HG03342 (cell line): ENCODE data around the gene ZBED2.
A peak's percentile ranks its signal among the peaks of the same experiment; 100 is the strongest.

Source experiments
- ATAC-seq: cut with Tn5 transposase; IDR thresholded peaks from one replicate; pipeline ENCODE4 v1.9.1; 2021; ENCODE audit warnings: mild to moderate bottlenecking, moderate library complexity; ENCODE audit not compliant: unreplicated experiment

Gene ZBED2

GRCh38 chr3:111605018-111605417 lies 9.9 kb upstream of the ZBED2 start:
- ATAC-seq = no peak

- ATAC-seq = no peak
Measured at GRCh38 chr3:111604119-111604518, 9.0 kb upstream of the ZBED2 start.

GRCh38 chr3:111603679-111604078 lies 8.5 kb upstream of the ZBED2 start:
- ATAC-seq = peak; percentile 42

GRCh38 chr3:111601810-111602209 lies 6.7 kb upstream of the ZBED2 start:
- no peak for ATAC-seq

GRCh38 chr3:111598552-111598951 lies 3.4 kb upstream of the ZBED2 start:
- no peak for ATAC-seq

- no peak for ATAC-seq
Measured at GRCh38 chr3:111598139-111598538, 3.0 kb upstream of the ZBED2 start.

GRCh38 chr3:111596328-111596727 lies 1.2 kb upstream of the ZBED2 start:
- no peak for ATAC-seq

- no peak for ATAC-seq
Measured at GRCh38 chr3:111594781-111595180, 365 bp downstream of the ZBED2 start.

GRCh38 chr3:111594205-111594604 lies 941 bp downstream of the ZBED2 start:
- peak; percentile 77 for ATAC-seq

- ATAC-seq = no peak
Measured at GRCh38 chr3:111593666-111594065, 1.5 kb downstream of the ZBED2 start.

- no peak for ATAC-seq
Measured at GRCh38 chr3:111592936-111593335, 2.2 kb downstream of the ZBED2 start.

GRCh38 chr3:111592143-111592542 lies 3.0 kb downstream of the ZBED2 start:
- no peak for ATAC-seq

- no peak for ATAC-seq
Measured at GRCh38 chr3:111591555-111591954, 3.6 kb downstream of the ZBED2 start.

- ATAC-seq = no peak
Measured at GRCh38 chr3:111590143-111590491, 5.0 kb downstream of the ZBED2 start.

- no peak for ATAC-seq
Measured at GRCh38 chr3:111589303-111590142, 5.6 kb downstream of the ZBED2 start.

GRCh38 chr3:111588527-111588926 lies 6.6 kb downstream of the ZBED2 start:
- ATAC-seq = no peak

GRCh38 chr3:111585217-111585616 lies 9.9 kb downstream of the ZBED2 start:
- ATAC-seq = no peak

GRCh38 chr3:111584744-111585143 lies 10.4 kb downstream of the ZBED2 start:
- no peak for ATAC-seq

GRCh38 chr3:111582120-111582474 lies 13.0 kb downstream of the ZBED2 start:
- ATAC-seq = no peak

GRCh38 chr3:111581403-111582119 lies 13.6 kb downstream of the ZBED2 start:
- no peak for ATAC-seq

- ATAC-seq = no peak
Measured at GRCh38 chr3:111579495-111579894, 15.7 kb downstream of the ZBED2 start.

- ATAC-seq = no peak
Measured at GRCh38 chr3:111578867-111579266, 16.3 kb downstream of the ZBED2 start.
